Umbilical cord (tissue), 2 donors: ENCODE results near the gene EP400. TPM values are rescaled to one million over a fixed set of nuclear protein-coding genes. Genes with fewer than 3 reads are reported as not detected.
"Not testable (repeated sequence)": the region's sequence is repeated elsewhere in the genome, so short reads cannot be mapped to it uniquely, and the experiment has no call there.

Source experiments
- DNase-seq: peaks from one replicate; pipeline ENCODE4 v3.0.0-alpha.2; 2015; ENCODE audit warnings: low spot score
- total RNA-seq: library from RNA; depleted of rRNA; stranded (reverse); fragments of >200 nt; gene quantifications from one replicate; pipeline ENCODE4 v1.2.3, GENCODE V29; 2014; ENCODE audit warnings: low replicate concordance; ENCODE audit not compliant: insufficient read depth

Gene EP400
- total RNA-seq, 1 donor from 2014 or later, result 15.4 TPM

DNA sequence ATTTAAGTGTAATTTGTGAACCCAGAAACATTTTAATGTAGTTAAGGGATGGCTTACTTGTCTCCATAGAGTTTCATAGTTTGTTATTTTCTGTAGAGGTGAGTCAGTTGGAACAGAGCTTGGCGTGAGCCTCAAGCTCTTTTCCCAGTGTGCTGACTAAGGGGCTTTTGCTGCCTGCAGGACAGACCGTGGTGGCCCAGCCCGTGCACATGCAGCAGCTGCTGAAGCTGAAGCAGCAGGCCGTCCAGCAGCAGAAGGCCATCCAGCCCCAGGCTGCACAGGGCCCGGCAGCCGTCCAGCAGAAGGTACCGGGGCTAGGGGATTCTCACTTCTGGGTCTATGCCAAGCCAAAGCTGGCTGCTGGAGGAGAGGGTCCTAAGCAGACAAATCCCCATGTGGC, 117.4 kb downstream of the EP400 start:
- DNase-seq, result no peak

DNA sequence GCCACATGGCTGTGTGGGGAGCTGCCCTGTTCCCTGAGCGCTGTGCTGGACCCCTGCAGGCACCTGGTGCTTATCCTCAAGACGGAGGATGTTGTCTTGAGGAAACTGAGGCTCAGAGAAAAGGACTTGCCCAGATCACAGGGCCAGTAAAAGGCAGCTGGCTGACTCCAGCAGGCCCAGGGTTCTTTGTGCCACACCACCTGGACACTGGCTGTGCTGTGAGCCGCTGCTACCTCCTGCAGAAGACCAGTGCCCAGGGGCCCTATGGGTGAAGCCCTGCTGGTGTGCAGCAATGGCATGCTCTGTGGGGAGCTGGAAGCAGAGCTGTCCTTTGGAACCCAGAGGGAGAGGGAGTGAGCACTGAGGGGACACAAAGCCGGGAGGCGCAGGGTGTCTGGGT, 118.5 kb downstream of the EP400 start:
- no peak for DNase-seq

DNA sequence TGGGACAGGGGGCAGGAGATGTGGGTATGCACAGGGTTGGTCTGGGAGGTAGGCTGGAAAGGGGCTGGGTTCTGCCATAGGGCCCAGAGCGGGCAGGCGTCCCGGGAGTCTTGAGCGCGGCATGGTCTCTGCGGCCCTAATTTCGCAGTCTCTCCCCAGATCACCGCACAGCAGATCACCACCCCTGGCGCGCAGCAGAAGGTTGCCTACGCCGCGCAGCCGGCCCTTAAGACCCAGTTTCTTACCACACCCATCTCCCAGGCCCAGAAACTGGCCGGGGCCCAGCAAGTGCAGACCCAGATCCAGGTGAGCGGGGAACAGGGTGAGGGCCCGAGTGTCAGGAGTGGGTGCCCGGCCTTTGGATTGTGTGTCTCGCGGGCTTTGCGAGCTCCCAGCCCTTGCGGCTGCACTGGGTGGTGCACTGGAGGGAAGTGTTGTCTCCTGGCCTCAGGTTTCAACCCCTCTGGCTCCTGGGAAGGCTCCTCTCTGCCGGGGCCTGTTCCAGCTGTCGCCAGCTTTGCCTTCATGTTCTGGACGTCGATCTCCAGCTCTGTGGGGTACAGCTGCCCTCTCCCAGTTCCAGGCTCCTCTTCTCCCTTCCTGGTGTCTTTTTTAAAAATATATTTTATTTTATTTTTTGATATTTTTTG, 119.7 kb downstream of the EP400 start:
- DNase-seq, result no peak

DNA sequence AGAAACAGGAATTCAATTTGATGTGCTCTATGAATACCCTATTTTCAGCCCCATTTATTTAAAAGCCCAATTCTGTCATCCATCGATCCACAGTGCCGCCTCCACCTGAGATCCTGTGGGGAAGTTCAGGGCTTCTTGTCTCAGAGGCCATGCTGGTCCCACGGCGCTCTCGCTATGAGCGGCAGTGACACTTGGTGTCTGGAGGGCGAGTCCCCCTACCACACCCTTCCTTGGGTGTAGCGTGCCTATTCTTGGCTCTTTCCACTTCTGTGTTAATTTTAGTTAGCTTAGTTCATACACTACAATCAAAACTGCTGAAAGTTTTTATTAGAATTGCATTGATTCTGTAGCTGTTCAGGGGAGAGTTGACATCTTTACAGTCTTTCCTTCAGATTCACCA, 120.6 kb downstream of the EP400 start:
- DNase-seq, result no peak

DNA sequence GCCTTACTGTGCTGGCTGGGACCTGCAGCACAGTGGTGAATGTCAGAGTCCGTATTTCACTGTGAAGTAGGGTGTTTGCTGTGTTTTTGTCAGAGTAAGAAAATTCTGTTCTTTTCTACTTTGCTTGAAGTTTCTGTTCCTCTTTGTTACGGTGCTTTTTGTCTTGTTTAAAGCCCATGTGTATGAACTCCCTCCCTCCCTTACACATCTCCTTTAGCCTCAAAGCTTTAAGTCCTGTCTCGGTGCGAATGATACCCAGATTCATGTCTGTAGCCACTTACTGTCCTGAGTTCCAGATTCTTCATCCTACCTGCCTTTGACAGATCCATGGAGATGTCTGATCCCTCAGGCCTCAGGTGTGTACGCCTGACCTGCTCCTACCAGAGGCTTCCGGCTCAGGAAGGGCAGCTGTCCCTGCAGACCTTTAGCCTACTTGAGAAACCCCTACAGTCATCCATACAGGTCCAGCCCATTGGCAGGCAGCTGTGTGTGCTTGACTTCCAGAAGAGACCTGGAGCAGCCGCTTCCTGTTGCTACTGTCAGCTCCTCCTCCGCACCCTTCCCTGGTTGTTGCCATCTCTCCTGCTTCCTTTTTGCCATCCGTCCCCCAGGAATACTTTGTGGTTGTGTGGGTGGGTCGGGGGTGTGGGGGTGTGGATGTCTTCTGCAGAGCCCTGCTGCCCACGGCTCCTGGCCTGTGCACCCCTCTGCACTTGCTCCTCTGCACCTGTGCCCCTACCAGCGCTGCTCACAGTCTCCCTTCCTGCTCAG, 121.5 kb downstream of the EP400 start:
- DNase-seq, result peak; percentile 5

DNA sequence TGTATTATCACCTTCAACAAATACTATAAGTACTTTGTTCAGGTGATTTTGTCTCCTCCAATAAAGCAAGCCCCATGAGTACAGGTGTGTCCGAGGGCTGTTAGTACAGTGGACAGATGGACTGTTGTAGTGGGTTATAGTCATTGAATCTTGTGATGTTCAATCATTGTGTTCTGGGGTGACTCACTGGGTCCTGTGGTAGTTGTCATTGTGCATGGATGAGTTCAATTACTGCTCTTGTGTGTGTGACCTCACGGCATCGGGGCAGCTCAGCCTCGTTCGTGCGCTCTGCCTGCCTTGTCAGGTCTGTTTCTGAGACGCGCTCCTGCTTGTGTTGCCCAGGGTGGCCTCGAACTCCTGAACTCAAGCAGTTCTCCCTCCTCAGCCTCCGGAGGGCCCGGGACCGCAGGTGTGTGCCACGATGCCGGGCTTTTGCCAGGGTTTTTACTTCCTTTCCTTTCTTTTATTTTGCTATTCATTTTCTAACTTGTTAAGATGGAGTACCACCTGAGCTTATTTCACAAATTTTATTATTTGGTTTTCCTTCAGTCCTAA, 122.2 kb downstream of the EP400 start:
- DNase-seq, result no peak

DNA sequence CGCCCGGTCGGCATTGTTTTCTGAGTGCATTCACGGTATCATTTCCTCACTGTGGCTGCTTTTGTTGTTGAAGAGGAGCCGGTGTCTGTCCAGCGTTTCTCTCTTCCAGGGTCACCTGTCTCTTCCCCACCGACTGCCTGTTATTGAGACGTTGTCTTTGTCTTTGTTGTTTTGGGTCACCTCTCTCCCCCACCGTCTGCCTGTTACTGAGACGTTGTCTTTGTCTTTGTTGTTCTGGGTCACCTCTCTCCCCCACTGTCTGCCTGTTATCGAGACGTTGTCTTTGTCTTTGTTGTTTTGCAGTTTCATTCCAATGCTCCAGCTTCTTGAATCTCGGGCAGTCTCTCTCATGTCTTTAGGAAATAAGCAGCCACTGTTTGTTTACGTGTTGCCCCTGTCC, 124.5 kb downstream of the EP400 start:
- no peak for DNase-seq

DNA sequence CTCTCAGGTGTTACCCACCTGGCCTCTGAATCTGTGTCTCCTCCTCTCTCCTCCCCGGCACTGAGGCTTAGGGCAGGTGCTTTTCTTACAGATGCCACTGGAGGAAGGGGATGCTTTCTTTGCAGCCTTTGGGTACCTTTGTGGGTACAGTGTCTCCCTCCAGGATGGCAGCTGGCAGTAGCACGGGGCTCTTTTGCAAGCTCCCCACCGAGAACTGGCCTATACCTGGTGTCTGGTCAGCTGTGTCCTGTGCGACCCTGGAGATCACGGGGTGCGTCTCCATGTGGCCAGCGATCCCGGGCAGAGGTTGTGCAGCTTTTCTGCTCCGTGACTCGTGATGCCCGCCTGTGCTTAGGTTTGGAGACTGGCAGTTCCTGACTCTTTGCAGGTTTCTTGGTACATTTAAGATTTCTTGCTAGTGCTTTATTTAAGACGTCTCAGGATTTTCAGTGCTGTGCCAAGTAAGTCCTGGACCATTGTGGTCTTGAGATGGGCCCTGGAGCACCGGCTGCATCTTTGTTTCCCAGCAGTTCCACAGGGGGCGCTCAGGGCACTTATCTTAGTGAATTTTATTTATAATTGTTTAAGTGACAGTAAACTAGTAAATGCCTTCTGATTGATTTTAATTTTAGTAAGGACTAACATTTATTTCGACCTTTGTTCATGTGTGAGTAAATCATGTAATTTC, 125.4 kb downstream of the EP400 start:
- DNase-seq, result no peak

DNA sequence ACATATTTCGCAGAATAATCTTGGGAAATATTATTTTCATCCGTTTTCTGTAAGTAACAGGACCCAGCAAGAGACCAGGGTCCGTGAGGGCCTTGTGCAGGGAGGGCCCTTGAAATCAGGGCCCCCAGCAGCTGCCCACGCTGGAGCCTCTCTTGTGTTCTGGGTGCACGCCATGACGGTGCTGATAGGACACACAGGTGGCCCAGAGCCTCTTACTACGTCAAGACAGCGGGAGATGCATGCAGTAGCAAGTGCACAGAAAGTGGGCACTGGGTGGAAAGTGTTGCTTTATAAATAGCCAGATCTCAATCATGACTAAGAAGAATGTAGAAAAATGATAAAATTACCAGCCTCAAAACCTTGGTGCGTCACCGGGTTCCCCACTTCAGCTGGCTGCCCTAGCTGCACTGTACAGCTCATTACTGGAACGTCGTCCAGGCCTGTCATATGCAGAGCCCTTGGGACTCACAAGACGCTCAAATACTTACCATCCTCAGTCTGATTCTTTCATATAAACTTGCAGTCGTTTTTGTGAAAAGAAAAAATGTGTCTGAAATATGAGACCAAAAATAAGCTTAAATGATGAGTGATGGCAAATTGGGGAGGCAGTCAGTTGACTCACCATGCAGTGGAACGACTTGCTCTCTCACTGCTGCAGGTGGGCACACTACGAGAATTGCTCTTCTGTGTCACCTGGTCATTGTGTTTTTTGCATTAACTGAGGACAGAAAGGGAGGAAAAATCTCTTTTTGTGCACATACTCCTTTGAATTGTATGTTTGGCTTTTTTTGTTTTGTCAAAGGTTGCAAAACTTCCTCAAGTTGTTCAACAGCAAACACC, 126.2 kb downstream of the EP400 start:
- no peak for DNase-seq

DNA sequence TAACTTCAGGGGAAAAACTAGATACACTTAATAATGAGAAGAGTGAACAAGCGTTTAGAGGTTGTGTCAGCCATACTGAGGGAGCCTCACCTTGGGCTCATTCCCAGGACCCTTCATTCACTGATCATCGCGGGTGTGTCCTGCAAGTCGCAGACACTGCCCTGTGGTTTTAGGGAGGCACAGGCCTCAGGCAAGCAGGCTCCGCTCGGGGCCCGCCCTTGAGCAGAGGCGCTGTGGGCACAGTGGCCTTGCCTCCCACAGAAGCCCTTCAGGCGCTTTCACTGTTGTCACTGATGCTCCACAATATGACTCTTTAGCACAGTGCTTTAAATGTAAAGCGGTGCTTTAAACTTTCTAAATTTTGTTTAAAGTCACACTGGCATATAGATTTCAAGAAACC, 127.0 kb downstream of the EP400 start:
- DNase-seq, result no peak

DNA sequence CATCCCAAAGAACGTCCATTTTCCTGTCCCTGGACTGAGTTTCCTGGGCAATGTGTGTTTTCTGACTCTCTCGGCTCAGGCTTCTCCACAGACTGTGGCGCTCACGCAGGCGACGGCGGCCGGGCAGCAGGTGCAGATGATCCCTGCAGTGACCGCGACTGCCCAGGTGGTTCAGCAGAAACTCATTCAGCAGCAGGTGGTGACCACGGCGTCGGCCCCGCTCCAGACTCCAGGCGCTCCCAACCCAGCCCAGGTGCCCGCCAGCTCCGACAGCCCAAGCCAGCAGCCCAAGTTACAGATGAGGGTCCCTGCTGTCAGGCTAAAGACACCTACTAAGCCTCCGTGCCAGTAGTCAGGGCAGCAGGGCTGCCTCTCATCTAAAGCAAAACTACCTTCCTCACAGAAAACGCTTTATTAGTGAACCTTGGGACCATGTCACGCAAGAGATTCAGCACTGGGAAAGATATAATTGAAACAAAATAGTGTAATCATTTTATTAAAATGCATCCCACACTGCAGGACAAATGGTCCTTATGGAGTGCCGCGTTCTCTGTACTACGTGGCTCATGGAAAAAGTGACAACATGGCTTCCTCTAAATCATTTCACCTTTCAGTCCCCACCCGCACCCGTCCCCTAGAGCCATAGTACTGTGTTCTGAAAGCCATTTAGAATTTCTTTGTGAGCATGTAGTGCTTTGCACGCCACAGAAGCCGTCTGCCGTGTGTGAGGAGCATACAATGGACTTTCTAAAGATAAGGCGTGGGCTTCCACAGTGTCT, 127.8 kb downstream of the EP400 start:
- DNase-seq, result no peak

DNA sequence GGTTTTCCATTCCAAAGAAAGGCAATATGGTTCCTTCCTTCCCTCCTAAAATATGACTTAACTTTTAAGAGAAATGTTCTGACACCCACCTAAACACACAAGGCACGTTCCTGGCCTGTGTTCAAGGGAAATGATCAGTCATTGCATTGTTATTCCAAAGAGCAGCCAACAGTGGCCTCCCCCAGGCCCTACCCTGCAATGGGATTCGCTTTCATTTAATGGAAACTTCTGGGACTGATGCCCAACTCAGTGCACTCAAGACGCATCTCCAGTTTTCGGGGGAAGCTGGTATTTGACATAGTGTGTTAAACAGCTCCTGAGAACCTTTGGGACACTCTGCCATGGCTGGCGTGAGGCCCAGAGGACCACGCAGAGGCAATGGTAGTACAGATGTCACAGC, 128.4 kb downstream of the EP400 start:
- no peak for DNase-seq

DNA sequence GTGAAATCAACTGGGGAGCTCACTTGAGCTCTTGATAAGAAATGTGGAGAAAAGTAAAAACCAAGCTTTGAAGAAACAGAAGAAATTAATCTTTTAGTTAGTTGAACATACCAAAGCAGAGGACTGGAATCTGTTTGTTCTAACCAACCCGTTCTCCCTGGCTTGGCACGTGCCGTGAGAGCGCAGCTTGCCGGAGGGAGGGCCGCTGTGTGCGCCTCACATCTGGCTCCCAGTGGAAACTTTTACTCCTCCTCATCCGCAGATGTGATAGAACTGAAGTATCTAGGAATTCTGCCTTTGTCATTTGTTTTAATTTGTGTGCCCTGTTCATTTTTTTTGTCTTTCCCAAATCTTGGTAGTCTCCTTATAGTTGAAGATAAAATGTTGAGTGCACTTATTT, 129.5 kb downstream of the EP400 start:
- DNase-seq, result no peak

DNA sequence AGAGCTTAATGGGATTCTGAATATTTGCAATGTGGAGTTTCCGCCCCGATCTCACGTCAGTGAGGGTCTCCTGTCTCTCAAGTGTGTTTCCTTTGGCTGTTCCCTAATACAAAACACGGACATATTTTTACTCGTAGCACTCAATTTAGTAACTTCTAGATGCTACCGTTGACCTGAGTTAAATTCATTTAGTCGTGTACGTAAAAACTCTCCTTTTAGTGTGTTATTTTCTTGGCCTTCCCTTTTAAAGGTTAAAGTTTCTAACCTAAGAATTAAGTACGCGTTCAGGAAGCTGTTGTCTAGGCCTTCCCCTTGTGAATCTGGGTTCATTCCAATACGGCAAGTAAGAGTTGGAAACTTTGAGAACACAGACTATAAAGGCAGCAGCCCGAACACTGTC, 130.0 kb downstream of the EP400 start:
- DNase-seq, result no peak

DNA sequence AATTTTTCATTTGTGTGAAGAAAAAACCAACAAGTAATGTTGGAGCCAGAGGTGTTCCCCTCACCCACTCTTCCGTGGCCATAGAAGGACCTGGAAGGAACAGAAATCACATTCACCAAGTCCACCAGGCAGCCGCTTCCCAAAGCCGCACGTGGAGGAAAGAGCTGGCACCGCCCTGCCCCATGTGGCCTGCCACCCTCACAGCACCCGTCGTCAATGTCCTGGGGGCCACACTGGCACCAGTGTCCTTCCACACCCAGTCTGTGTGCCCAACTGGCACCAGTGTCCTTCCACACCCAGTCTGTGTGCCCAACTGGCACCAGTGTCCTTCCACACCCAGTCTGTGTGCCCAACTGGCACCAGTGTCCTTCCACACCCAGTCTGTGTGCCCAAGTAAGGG, 130.8 kb downstream of the EP400 start:
- DNase-seq, result not testable (repeated sequence)

DNA sequence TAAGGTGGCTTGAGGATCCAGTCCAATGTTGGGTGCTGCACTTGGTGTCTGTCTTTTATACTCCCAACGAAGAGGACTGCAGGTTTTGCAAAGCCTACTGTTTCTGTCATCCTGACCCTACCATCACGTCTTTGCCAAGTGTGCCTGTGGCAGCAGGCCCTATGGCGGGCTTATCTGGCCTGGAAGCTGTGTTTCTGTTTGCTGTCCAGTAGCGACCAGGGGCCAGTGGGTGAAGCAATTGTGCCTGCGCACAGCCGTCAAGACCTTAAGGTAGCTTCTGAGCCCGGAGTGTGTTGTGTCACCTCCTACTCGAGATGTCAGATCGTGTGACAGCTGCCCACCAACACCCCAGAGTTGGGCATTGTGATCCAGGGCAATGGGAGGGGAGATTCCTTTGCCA, 131.7 kb downstream of the EP400 start:
- DNase-seq, result no peak

DNA sequence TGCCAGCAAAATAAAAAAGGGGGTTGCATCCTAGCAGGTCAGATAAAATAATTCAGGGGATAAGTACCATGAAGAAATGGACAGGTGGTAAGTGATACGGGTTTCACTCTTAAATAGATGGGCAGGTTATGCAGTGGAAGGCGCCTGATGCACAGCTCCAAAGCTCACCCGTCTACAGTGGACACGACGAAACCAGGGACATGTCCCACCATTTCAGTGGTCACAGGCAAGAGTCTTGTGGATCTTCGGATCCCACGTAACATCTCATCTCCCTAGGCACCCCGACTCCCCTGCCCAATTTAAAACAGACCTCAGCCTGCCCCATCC, 133.8 kb downstream of the EP400 start:
- DNase-seq, result no peak

DNA sequence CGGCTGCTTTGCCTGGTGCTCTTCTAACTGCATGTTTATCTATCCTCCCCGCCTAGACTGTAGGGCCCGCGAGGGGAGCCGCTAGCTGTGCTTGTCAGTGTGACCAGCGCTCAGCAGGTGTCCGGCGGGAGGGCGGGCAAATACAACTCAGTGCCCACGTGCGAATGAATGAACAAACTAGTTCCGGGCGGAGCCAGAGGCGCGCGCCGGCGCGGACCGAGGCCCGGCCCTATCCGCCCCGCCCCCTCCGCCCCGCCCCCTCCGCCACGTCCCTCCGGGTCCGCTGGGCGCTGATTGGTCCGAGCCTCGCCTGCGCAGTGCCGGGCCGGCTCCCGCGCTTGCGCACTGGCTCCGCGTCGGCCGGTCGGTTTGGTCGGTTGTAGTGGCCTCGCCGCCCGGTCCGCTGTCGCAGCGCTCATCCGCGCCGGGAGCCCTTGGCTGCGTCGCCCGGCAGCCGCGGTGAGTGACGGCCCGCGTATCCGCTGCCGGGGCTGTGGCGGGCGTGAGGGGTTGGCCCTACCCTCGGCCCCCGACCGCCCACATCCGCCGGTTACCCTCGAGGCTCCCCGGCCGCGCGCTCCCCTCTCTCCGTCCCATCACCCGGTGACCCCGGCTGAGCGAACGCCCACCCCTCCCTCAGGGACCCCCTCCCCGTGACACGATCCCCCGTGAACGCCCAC, 134.3 kb downstream of the EP400 start:
- DNase-seq, result peak; percentile 90

DNA sequence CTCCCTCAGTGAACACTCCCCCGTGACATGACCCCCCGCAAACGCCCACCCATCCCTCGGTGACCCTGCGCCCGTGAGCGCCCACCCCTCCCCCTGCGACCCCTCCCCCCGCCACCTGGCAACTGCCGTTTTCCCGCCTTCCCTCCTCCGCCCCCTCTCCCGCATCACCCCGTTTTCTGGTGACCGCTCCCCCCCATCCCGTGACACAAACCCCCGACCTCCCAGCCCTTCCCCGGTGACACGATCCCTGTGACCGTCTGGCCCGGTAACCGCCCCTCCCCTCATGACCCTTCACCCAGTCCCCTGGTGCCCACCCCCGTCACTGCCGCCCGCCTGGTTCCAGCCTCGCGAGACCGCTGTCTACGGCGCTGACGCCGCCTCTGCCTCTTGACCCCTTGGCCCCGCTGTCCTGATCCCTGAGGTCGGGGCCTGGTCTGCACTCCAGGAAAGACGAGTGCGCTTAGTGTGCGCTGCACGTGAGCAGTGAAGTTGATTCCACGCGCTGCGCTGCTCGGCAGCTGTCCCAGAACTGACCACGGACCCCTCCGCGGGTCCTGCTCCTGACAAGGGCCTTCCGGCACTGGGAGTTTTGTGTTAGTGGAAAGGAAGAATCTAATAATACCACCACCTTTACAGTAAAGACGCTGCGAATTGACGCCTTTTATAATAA, 135.0 kb downstream of the EP400 start:
- DNase-seq, result peak; percentile 43

DNA sequence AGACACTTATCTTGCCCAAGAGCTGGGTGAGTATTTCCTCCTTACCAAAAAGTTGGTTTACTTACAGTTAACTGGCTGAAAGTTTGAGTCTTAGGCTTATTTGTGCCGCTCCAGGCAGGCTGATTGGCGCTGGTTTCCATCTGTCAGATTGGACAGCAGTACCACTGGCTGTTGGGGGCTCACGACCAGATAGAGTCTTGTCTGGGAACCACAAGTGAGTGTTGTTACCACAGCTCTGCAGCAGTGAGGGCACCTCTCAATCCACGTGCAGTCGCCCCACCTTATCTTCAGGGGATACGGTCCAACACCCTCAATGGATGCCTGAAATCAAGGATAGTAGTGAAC, 135.5 kb downstream of the EP400 start:
- DNase-seq, result peak; percentile 8
